ENCODE results near the gene ZNF740. TPM values are rescaled to one million over a fixed set of nuclear protein-coding genes. Genes with fewer than 3 reads are reported as not detected.

The ZNF740 gene
- polyA plus RNA-seq, 1 of the 3 experiments (the other 2 are of a cell fraction), result 14.6 TPM

GRCh38 chr12:53200458-53201176 lies 20.1 kb downstream of the ZNF740 start:
- POLR2A ChIA-PET, result no interaction called here
- Histone ChIP-seq H2AFZ (ENCODE audit: low read depth) (no peak overlapping the region), H3K4me2 (no peak overlapping the region)

More at GRCh38 chr12:53200458-53201176, 20.1 kb downstream of the ZNF740 start:
- no peaks in the 10 kb centered on the region for H3K4me1 ChIP-seq (ENCODE audit: control insufficient read depth in 1 of 2, insufficient read depth in 2 of 2, low read depth in 1 of 2, low read length in 1 of 2)
- 76% methylated on average over 10 of the region's 10 CpGs for WGBS (ENCODE audit: low lambda C conversion rate)
- DNase-seq, result no peak
- CTCF ChIA-PET, result interaction anchor here (0.6 to 9.5 kb wide), 7 partner anchors 11 to 134 kb away, joined by 3 to 181 read pairs (median 13); partner anchors contain the start of genes AAAS, ESPL1 and ITGB7
- H3K27me3 ChIP-seq (ENCODE audit: insufficient read depth), result no peaks in the 10 kb centered on the region
- H4K20me1 ChIP-seq (ENCODE audit: insufficient read depth), result no peaks in the 10 kb centered on the region
- H3K4me3 ChIP-seq (ENCODE audit: low read depth in 2 of 2, low read length in 1 of 2), result no peak overlapping the region
- H3K79me2 ChIP-seq (ENCODE audit: insufficient read depth), result no peaks in the 10 kb centered on the region
- peaks cover 2% of the 10 kb centered on the region for H3F3A ChIP-seq (replicated peaks; ENCODE audit: insufficient read depth)
- TF ChIP-seq CTCF (IDR thresholded peaks at IDR 0.05) (no peak), CHD2 (IDR thresholded peaks at IDR 0.05; ENCODE audit: low read length, partially characterized antibody) (no peak), ZBTB33 (IDR thresholded peaks at IDR 0.05; ENCODE audit: borderline replicate concordance, low read depth) (no peak), TAF1 (IDR thresholded peaks at IDR 0.05; ENCODE audit: borderline replicate concordance, low read depth, low read length) (no peak), USF1 (IDR thresholded peaks at IDR 0.05; ENCODE audit: borderline replicate concordance, low read depth) (no peak), NRF1 (IDR thresholded peaks at IDR 0.05; ENCODE audit: low read depth, low read length) (no peak), MXI1 (IDR thresholded peaks at IDR 0.05; ENCODE audit: low read depth, low read length) (no peak), YY1 (IDR thresholded peaks at IDR 0.05; ENCODE audit: low read depth) (no peak), IRF3 (IDR thresholded peaks at IDR 0.05; ENCODE audit: low read depth, low read length) (no peak), FOSL2 (IDR thresholded peaks at IDR 0.05; ENCODE audit: borderline replicate concordance, low read depth) (no peak), POLR2AphosphoS5 (IDR thresholded peaks at IDR 0.05; ENCODE audit: low read depth, low read length) (no peak), NFIC (IDR thresholded peaks at IDR 0.05; ENCODE audit: borderline replicate concordance) (no peak), TCF12 (IDR thresholded peaks at IDR 0.05) (no peak), RCOR1 (IDR thresholded peaks at IDR 0.05; ENCODE audit: low read length) (no peak)
- H3K9ac ChIP-seq, result no peak overlapping the region
- H3K9me2 ChIP-seq, result no peaks in the 10 kb centered on the region
- no peaks in the 10 kb centered on the region for H3K9me3 ChIP-seq
- H3K27ac ChIP-seq (ENCODE audit: low read depth in 2 of 2, low read length in 1 of 2), result peak overlapping the region in 1 of 2 experiments; percentile 46; a peak in 1 of 4 replicates
- no peaks in the 10 kb centered on the region for H3K36me3 ChIP-seq (replicated peaks in 1 of 2; ENCODE audit: control insufficient read depth in 1 of 2, insufficient read depth in 2 of 2, low read length in 1 of 2)
